Measurements from ENCODE around the gene PRPF6. TPM values are rescaled to one million over a fixed set of nuclear protein-coding genes. Genes with fewer than 3 reads are reported as not detected.

Gene PRPF6
- total RNA-seq, 1 donor from 2014 or later: 52.6 TPM

DNA sequence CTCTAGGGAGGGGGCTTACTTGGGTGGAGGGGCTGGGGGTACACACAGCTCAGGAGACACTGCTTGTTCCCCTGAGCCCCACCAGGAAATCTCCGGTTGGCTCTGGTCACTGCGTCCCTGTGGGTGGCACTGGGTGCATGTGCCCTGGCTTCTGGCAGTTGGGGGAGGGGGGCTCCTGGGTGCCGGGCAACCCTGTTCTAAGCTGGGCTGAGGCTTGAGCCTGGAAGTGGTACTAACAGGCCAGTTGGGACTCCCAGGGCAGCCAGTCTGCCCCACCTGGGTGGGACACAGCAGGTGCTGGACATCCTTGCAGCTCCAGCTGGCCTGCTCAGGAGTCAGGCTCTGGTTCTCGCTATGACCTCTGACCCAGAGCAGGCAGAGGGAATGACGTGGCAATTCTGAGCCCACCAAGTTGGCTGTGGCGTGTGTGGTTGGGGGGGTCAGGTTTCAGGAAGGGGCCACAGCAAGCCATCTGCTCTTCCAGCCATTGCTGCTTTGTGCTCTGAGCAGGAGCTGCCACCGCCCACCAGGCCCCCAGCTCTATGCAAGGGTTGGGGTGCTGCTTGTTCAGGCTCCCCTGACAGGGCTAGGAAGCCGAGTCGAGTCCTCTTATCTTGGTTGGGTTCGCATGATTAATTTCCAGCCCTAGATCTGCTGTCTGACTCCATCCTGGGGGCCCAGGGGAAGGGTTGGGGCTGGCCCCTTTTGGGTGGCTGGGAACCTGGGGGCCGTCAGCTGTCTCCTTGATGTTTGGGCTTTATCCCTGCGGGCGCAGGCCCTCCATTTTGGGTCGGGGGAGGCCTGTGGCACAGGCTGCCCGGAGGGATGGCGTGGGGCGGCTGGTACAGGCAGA, 55.6 kb downstream of the PRPF6 start:
- H4K20me1 ChIP-seq (ENCODE audit: insufficient read depth, low read length): peaks cover 32% of the 10 kb centered on the region
- FAIRE-seq: no peak
- H3K4me2 ChIP-seq (ENCODE audit: low read length): no peak overlapping the region
- no peak for DNase-seq (ENCODE audit: low read depth)
- H3K36me3 Mint-ChIP-seq (ENCODE audit: low read depth, unreplicated experiment): peaks cover 9% of the 10 kb centered on the region
- TF ChIP-seq EZH2 (IDR thresholded peaks at IDR 0.05; ENCODE audit: insufficient read depth, low read length) (no peak), CTCF (IDR thresholded peaks at IDR 0.05; ENCODE audit: insufficient read depth, low read depth, low read length) (no peak)
- no peak overlapping the region for H2AFZ ChIP-seq (ENCODE audit: low read depth, low read length)
- no peak overlapping the region for H3K4me3 ChIP-seq (ENCODE audit: insufficient read depth, low read depth, low read length)
- H3K27me3 ChIP-seq (ENCODE audit: insufficient read depth, low read length): peaks cover 26% of the 10 kb centered on the region
- H3K36me3 ChIP-seq (ENCODE audit: insufficient read depth, low read length): peaks cover 2% of the 10 kb centered on the region
- H3K27ac Mint-ChIP-seq (ENCODE audit: unreplicated experiment): no peak overlapping the region
- H3K27ac ChIP-seq (ENCODE audit: low read depth, low read length): no peak overlapping the region
- no peaks in the 10 kb centered on the region for H3K79me2 ChIP-seq (ENCODE audit: insufficient read depth, low read length)
- H3K27me3 Mint-ChIP-seq (ENCODE audit: low read depth, unreplicated experiment): peaks cover 14% of the 10 kb centered on the region
- peaks cover 2% of the 10 kb centered on the region for H3K9me3 Mint-ChIP-seq (ENCODE audit: unreplicated experiment)
- no peak overlapping the region for H3K4me3 Mint-ChIP-seq (ENCODE audit: unreplicated experiment)
- peaks cover 7% of the 10 kb centered on the region for H3K4me1 Mint-ChIP-seq (ENCODE audit: low read depth, unreplicated experiment)
- no peak overlapping the region for H3K9ac ChIP-seq (ENCODE audit: low read length)
- no peaks in the 10 kb centered on the region for H3K9me3 ChIP-seq (ENCODE audit: insufficient read depth, low read depth, low read length)
- peaks cover 3% of the 10 kb centered on the region for H3K4me1 ChIP-seq (ENCODE audit: insufficient read depth, low read length)

DNA sequence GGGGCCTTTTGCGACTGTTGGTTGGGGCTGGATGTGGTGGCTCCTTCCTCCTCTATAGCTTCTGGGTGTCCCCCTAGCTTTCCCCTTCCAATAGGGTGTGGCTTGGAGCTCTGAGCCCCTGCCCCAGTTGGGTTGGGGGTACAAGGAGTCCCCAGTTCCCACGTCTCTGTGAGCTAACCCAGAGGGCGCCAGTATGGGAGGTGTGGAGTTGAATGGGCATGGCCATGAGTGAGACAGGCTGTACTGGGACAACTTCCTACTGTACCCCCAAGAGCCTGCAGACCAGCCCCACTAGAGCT, 56.2 kb downstream of the PRPF6 start:
- Histone ChIP-seq H3K4me1 (ENCODE audit: insufficient read depth, low read length) (peaks cover 3% of the 10 kb centered on the region), H3K27me3 (ENCODE audit: insufficient read depth, low read length) (peaks cover 31% of the 10 kb centered on the region), H3K79me2 (ENCODE audit: insufficient read depth, low read length) (no peaks in the 10 kb centered on the region), H3K36me3 (ENCODE audit: insufficient read depth, low read length) (no peaks in the 10 kb centered on the region), H2AFZ (ENCODE audit: low read depth, low read length) (no peak overlapping the region), H3K4me2 (ENCODE audit: low read length) (no peak overlapping the region), H3K9ac (ENCODE audit: low read length) (no peak overlapping the region), H4K20me1 (ENCODE audit: insufficient read depth, low read length) (peaks cover 32% of the 10 kb centered on the region), H3K27ac (ENCODE audit: low read depth, low read length) (no peak overlapping the region), H3K4me3 (ENCODE audit: insufficient read depth, low read depth, low read length) (no peak overlapping the region), H3K9me3 (ENCODE audit: insufficient read depth, low read depth, low read length) (no peaks in the 10 kb centered on the region)
- Mint-ChIP-seq H3K4me1 (ENCODE audit: low read depth, unreplicated experiment) (peaks cover 7% of the 10 kb centered on the region), H3K27ac (ENCODE audit: unreplicated experiment) (no peak overlapping the region), H3K36me3 (ENCODE audit: low read depth, unreplicated experiment) (peaks cover 9% of the 10 kb centered on the region), H3K9me3 (ENCODE audit: unreplicated experiment) (peaks cover 2% of the 10 kb centered on the region), H3K4me3 (ENCODE audit: unreplicated experiment) (no peak overlapping the region), H3K27me3 (ENCODE audit: low read depth, unreplicated experiment) (peaks cover 14% of the 10 kb centered on the region)
- FAIRE-seq: no peak
- TF ChIP-seq EZH2 (IDR thresholded peaks at IDR 0.05; ENCODE audit: insufficient read depth, low read length): no peak
- no peak for TF ChIP-seq CTCF (IDR thresholded peaks at IDR 0.05; ENCODE audit: insufficient read depth, low read depth, low read length)
- no peak for DNase-seq (ENCODE audit: low read depth)
